Fibroblast of skin of right biceps (primary cell): ENCODE results near the gene PRKAA2.

Experiments
- DNase-seq: peaks from one replicate; pipeline ENCODE4 v3.0.0-alpha.2; 2013

The PRKAA2 gene

GRCh38 chr1:56655991-56656613 lies 11.0 kb downstream of the PRKAA2 start:
- DNase-seq: no peak

- no peak for DNase-seq
Measured at GRCh38 chr1:56658254-56658653, 13.1 kb downstream of the PRKAA2 start.

- DNase-seq: no peak
Measured at GRCh38 chr1:56660293-56660692, 15.2 kb downstream of the PRKAA2 start.

- no peak for DNase-seq
Measured at GRCh38 chr1:56663846-56664245, 18.7 kb downstream of the PRKAA2 start.

GRCh38 chr1:56665384-56665783 lies 20.3 kb downstream of the PRKAA2 start:
- no peak for DNase-seq

- no peak for DNase-seq
Measured at GRCh38 chr1:56666112-56666608, 21.0 kb downstream of the PRKAA2 start.

GRCh38 chr1:56670350-56670749 lies 25.2 kb downstream of the PRKAA2 start:
- no peak for DNase-seq

GRCh38 chr1:56671085-56671484 lies 26.0 kb downstream of the PRKAA2 start:
- no peak for DNase-seq

GRCh38 chr1:56671542-56671941 lies 26.4 kb downstream of the PRKAA2 start:
- DNase-seq: no peak

GRCh38 chr1:56672579-56672978 lies 27.5 kb downstream of the PRKAA2 start:
- DNase-seq: no peak

GRCh38 chr1:56675763-56676162 lies 30.6 kb downstream of the PRKAA2 start:
- DNase-seq: no peak

- DNase-seq: peak; percentile 81
Measured at GRCh38 chr1:56676571-56677035, 31.5 kb downstream of the PRKAA2 start.

- DNase-seq: no peak
Measured at GRCh38 chr1:56683569-56683968, 38.5 kb downstream of the PRKAA2 start.

GRCh38 chr1:56686169-56686568 lies 41.1 kb downstream of the PRKAA2 start:
- peak; percentile 21 for DNase-seq

- DNase-seq: peak; percentile 71
Measured at GRCh38 chr1:56688522-56689026, 43.5 kb downstream of the PRKAA2 start.

- no peak for DNase-seq
Measured at GRCh38 chr1:56696663-56697062, 51.5 kb downstream of the PRKAA2 start.

GRCh38 chr1:56703747-56704146 lies 58.6 kb downstream of the PRKAA2 start:
- DNase-seq: no peak

- DNase-seq: no peak
Measured at GRCh38 chr1:56707379-56707778, 62.3 kb downstream of the PRKAA2 start.

- DNase-seq: peak; percentile 64
Measured at GRCh38 chr1:56709269-56709880, 64.3 kb downstream of the PRKAA2 start.

GRCh38 chr1:56709995-56710394 lies 64.9 kb downstream of the PRKAA2 start:
- DNase-seq: no peak

- peak; percentile 87 for DNase-seq
Measured at GRCh38 chr1:56710646-56711045, 65.5 kb downstream of the PRKAA2 start.

- no peak for DNase-seq
Measured at GRCh38 chr1:56712150-56712549, 67.0 kb downstream of the PRKAA2 start.

- no peak for DNase-seq
Measured at GRCh38 chr1:56713112-56713511, 68.0 kb downstream of the PRKAA2 start.

GRCh38 chr1:56715156-56715555 lies 70.0 kb downstream of the PRKAA2 start:
- peak; percentile 66 for DNase-seq
